Gastroesophageal sphincter (tissue), 3 donors: Measurements from ENCODE around the gene S1PR3.

Experiments
- EP300 ChIP-seq: sonication (generic); formaldehyde crosslinking; IDR thresholded peaks from one replicate; pipeline ENCODE4 v1.6.1; 2017; ENCODE audit warnings: antibody characterized with exemption, mild to moderate bottlenecking
- POLR2A ChIP-seq, 2 donors: fragments of 450-650 bp; IDR thresholded peaks; one replicate each; pipeline ENCODE4 v1.6.1; 2017; ENCODE audit warnings: antibody characterized with exemption in 2 of 2, mild to moderate bottlenecking in 2 of 2, moderate library complexity in 1 of 2
- POLR2AphosphoS5 ChIP-seq: sonication (generic); formaldehyde crosslinking; IDR thresholded peaks from one replicate; pipeline ENCODE4 v1.6.1; 2017; ENCODE audit warnings: antibody characterized with exemption
- TF ChIP-seq, protein P1 (sequence below), 4 experiments: fragments of 200-600 bp in 2 of 4; fragments of 450-650 bp in 2 of 4; sonication (generic) in 1 of 4; IDR thresholded peaks; one replicate each; pipeline ENCODE4 v1.5.1; 2017 to 2019; ENCODE audit warnings: antibody characterized with exemption in 4 of 4, mild to moderate bottlenecking in 2 of 4, moderate library complexity in 2 of 4

DNA sequence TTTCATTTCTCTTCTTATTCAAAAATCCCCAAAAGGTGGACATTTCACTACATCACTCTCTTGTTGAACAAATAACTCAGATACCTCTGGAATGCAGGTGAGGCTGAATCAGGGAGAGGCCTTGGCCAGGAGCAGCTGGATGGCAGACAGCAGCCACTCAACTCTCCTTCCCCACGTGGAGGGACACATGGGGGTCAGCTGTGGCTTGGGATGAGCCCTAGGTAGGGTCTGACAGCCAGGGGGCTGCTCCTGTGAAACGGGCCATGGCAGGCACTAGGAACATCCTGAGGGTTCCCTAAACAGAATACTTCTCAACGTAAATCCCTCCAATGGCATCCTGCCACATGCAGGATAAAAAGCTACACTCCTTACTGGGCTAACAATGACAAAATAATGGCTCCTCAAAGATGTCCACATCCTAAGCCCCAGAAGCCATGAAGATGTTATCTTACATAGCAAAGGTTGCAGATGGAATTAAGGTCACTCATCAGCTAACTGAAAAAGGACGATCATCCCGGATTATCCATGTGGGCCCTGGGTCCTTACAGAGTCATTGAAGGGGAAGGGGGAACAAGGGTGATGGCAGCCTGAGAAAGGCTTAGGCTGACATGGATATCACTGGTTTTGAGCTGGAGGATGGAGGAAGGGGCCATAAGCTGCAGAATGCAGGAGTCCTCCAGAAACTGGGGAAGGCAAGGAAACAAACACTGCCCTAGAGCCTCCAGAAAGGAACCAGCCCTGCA, 31.4 kb upstream of the S1PR3 start:
- TF ChIP-seq, protein P1, sequence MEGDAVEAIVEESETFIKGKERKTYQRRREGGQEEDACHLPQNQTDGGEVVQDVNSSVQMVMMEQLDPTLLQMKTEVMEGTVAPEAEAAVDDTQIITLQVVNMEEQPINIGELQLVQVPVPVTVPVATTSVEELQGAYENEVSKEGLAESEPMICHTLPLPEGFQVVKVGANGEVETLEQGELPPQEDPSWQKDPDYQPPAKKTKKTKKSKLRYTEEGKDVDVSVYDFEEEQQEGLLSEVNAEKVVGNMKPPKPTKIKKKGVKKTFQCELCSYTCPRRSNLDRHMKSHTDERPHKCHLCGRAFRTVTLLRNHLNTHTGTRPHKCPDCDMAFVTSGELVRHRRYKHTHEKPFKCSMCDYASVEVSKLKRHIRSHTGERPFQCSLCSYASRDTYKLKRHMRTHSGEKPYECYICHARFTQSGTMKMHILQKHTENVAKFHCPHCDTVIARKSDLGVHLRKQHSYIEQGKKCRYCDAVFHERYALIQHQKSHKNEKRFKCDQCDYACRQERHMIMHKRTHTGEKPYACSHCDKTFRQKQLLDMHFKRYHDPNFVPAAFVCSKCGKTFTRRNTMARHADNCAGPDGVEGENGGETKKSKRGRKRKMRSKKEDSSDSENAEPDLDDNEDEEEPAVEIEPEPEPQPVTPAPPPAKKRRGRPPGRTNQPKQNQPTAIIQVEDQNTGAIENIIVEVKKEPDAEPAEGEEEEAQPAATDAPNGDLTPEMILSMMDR (IDR thresholded peaks at IDR 0.05): no peak
- TF ChIP-seq POLR2AphosphoS5: no peak
- no peak for TF ChIP-seq POLR2A (IDR thresholded peaks at IDR 0.05)
- TF ChIP-seq EP300: no peak
